HepG2 (cell line): ENCODE measurements around the gene CD19.
"Not testable (repeated sequence)": the region's sequence is repeated elsewhere in the genome, so short reads cannot be mapped to it uniquely, and the experiment has no call there.

Experiments used
- CBFB ChIP-seq: sonication (generic); formaldehyde crosslinking; IDR thresholded peaks from 2 replicates; pipeline ENCODE4 v1.4.0; 2020; ENCODE audit warnings: missing genetic modification reagents
- JUNB ChIP-seq: sonication (generic); formaldehyde crosslinking; IDR thresholded peaks from 2 replicates; pipeline ENCODE4 v1.8.0; 2022; ENCODE audit warnings: missing genetic modification reagents, mild to moderate bottlenecking, borderline replicate concordance
- NFRKB ChIP-seq: fragments of 450-650 bp; IDR thresholded peaks from 2 replicates; pipeline ENCODE4 v1.6.1; 2017
- RFX5 ChIP-seq: IDR thresholded peaks from 2 replicates; pipeline ENCODE4 v1.6.1; 2011; ENCODE audit warnings: low read depth, low read length, improper control_type of control experiment
- SATB2 ChIP-seq: sonication (generic); formaldehyde crosslinking; IDR thresholded peaks from 2 replicates; pipeline ENCODE4 v1.5.0; 2020; ENCODE audit warnings: missing genetic modification reagents
- TSC22D2 ChIP-seq: sonication (generic); formaldehyde crosslinking; IDR thresholded peaks from 2 replicates; pipeline ENCODE4 v1.5.1; 2020; ENCODE audit warnings: missing genetic modification reagents, mild to moderate bottlenecking, borderline replicate concordance
- ZNF3 ChIP-seq: IDR thresholded peaks from 2 replicates; pipeline ENCODE4 v1.7.0; 2017; ENCODE audit warnings: inconsistent platforms
- TF ChIP-seq, protein P1 (sequence below): sonication (generic); formaldehyde crosslinking; IDR thresholded peaks from 2 replicates; pipeline ENCODE4 v1.5.0; 2020; ENCODE audit warnings: mild to moderate bottlenecking, missing genetic modification reagents, moderate library complexity
- TF ChIP-seq, protein P2 (sequence below): sonication (generic); formaldehyde crosslinking; IDR thresholded peaks from 2 replicates; pipeline ENCODE4 v1.5.1; 2020; ENCODE audit warnings: mild to moderate bottlenecking, missing genetic modification reagents, moderate library complexity
- TF ChIP-seq, protein P3 (sequence below): sonication (generic); formaldehyde crosslinking; IDR thresholded peaks from 2 replicates; pipeline ENCODE4 v1.5.1; 2020; ENCODE audit warnings: missing genetic modification reagents, mild to moderate bottlenecking, borderline replicate concordance
- TF ChIP-seq, protein P4 (sequence below): sonication (generic); formaldehyde crosslinking; IDR thresholded peaks from 2 replicates; pipeline ENCODE4 v1.8.0; 2022; ENCODE audit warnings: missing genetic modification reagents, mild to moderate bottlenecking, inconsistent platforms, borderline replicate concordance

DNA sequence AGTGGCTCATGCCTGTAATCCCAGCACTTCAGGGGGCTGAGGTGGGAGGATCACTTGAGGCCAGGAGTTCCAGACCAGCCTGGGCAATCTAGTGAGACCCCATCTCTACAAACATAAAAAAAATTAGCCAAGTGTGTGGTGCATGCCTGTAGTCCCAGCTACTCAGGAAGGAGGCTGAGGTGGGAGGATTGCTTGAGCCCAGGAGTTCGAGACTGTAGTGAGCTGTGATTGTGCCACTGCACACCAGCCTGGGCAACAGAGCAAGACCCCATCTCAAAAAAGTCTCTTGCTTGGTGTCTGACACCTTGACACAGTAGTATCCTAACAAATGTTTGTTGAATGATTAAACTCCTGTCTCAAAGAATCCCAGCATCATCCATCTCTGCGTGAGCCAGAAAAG lies 37.9 kb downstream of the CD19 start:
- TF ChIP-seq, protein P1, sequence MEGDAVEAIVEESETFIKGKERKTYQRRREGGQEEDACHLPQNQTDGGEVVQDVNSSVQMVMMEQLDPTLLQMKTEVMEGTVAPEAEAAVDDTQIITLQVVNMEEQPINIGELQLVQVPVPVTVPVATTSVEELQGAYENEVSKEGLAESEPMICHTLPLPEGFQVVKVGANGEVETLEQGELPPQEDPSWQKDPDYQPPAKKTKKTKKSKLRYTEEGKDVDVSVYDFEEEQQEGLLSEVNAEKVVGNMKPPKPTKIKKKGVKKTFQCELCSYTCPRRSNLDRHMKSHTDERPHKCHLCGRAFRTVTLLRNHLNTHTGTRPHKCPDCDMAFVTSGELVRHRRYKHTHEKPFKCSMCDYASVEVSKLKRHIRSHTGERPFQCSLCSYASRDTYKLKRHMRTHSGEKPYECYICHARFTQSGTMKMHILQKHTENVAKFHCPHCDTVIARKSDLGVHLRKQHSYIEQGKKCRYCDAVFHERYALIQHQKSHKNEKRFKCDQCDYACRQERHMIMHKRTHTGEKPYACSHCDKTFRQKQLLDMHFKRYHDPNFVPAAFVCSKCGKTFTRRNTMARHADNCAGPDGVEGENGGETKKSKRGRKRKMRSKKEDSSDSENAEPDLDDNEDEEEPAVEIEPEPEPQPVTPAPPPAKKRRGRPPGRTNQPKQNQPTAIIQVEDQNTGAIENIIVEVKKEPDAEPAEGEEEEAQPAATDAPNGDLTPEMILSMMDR: not testable (repeated sequence)
- TF ChIP-seq JUNB (CRISPR knock-in tag); SATB2 (CRISPR knock-in tag); RFX5; ZNF3 (CRISPR knock-in tag); CBFB (CRISPR knock-in tag); NFRKB; TSC22D2 (CRISPR knock-in tag): not testable (repeated sequence)
- TF ChIP-seq, protein P2, sequence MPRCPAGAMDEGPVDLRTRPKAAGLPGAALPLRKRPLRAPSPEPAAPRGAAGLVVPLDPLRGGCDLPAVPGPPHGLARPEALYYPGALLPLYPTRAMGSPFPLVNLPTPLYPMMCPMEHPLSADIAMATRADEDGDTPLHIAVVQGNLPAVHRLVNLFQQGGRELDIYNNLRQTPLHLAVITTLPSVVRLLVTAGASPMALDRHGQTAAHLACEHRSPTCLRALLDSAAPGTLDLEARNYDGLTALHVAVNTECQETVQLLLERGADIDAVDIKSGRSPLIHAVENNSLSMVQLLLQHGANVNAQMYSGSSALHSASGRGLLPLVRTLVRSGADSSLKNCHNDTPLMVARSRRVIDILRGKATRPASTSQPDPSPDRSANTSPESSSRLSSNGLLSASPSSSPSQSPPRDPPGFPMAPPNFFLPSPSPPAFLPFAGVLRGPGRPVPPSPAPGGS: not testable (repeated sequence)
- TF ChIP-seq, protein P3, sequence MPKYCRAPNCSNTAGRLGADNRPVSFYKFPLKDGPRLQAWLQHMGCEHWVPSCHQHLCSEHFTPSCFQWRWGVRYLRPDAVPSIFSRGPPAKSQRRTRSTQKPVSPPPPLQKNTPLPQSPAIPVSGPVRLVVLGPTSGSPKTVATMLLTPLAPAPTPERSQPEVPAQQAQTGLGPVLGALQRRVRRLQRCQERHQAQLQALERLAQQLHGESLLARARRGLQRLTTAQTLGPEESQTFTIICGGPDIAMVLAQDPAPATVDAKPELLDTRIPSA (CRISPR knock-in tag): not testable (repeated sequence)
- TF ChIP-seq, protein P4, sequence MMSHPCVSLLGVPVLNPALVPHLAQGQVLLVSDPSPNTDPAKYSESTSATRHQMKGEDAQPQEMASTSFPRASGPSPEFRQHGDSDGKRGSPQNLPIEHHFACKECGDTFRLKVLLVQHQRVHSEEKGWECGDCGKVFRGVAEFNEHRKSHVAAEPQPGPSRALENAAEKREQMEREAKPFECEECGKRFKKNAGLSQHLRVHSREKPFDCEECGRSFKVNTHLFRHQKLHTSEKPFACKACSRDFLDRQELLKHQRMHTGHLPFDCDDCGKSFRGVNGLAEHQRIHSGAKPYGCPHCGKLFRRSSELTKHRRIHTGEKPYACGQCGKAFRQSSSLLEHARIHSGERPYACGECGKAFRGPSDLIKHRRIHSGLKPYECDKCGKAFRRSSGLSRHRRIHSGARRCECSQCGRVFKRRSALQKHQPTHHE (CRISPR knock-in tag): not testable (repeated sequence)
